GM12873 (cell line): Measurements from ENCODE around the gene RASA3.

ENCODE experiments used
- TF ChIP-seq, protein P1 (sequence below): IDR thresholded peaks from 2 replicates; pipeline ENCODE4 v1.5.1; 2012; ENCODE audit warnings: low read depth, mild to moderate bottlenecking, moderate library complexity, low read length, control low read depth; ENCODE audit not compliant: insufficient read depth; ENCODE audit errors: missing control alignments

Gene RASA3

DNA sequence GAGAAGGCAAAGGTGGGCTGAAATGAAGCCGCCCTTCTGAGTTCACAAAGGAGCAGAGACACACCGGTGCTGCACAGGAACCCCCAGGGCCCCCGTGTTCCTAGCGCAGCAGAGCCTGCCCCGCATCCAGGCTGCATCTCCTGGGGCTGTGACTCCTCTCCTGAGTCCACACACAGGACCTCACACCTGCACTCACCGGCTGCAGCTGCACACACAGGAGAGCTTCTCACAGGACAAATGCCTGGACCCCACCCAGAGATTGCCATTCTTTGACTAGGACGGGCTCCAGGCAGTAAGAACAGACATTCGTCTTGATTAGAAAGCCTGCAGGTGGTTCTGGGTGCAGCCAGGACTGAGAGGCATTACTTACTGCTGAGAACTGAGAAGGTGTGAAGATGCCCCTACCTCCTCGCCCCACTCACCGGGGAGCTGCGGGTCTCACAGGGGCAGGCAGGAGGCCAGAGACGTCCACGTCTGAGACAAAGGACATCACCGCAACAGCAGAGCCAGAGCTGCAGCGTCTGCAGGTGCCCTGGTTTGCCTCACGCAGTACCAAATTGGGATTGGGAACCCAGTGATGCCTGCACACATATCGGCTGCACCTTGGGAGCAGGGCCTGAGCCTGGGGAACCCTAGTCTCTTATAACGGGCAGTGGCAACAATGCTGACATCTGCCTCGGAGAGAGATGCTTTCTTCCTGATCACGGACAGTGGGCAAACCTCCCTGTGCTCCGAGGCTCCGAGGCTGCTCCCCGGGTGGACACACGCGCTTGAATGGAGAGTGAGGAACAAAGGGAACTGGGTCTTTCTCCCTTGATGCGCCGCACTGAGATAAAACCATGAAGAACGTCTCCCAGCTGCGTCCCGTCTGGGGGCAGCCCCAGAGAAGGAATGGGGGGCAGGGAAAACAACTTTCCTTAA, 50.4 kb downstream of the RASA3 start:
- TF ChIP-seq, protein P1, sequence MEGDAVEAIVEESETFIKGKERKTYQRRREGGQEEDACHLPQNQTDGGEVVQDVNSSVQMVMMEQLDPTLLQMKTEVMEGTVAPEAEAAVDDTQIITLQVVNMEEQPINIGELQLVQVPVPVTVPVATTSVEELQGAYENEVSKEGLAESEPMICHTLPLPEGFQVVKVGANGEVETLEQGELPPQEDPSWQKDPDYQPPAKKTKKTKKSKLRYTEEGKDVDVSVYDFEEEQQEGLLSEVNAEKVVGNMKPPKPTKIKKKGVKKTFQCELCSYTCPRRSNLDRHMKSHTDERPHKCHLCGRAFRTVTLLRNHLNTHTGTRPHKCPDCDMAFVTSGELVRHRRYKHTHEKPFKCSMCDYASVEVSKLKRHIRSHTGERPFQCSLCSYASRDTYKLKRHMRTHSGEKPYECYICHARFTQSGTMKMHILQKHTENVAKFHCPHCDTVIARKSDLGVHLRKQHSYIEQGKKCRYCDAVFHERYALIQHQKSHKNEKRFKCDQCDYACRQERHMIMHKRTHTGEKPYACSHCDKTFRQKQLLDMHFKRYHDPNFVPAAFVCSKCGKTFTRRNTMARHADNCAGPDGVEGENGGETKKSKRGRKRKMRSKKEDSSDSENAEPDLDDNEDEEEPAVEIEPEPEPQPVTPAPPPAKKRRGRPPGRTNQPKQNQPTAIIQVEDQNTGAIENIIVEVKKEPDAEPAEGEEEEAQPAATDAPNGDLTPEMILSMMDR = no peak

- TF ChIP-seq, protein P1 = no peak
Observed at GRCh38 chr13:114080739-114081561, 51.5 kb downstream of the RASA3 start.

GRCh38 chr13:114079601-114080536, 52.6 kb downstream of the RASA3 start:
- TF ChIP-seq, protein P1 = no peak

- TF ChIP-seq, protein P1 = no peak
Observed at GRCh38 chr13:114078461-114079451, 53.7 kb downstream of the RASA3 start.

GRCh38 chr13:114077933-114078325, 54.5 kb downstream of the RASA3 start:
- TF ChIP-seq, protein P1 = no peak
